Stimulated activated naive CD4-positive, alpha-beta T cell (primary cell): ENCODE results near the gene ZDHHC11B.
"Not testable (repeated sequence)": the region's sequence is repeated elsewhere in the genome, so short reads cannot be mapped to it uniquely, and the experiment has no call there.

ENCODE experiments used
- DNase-seq, 6 experiments: peaks; one replicate each; lab custom pipeline; 2025; lab: John Stamatoyannopoulos, UW

ZDHHC11B gene

DNA sequence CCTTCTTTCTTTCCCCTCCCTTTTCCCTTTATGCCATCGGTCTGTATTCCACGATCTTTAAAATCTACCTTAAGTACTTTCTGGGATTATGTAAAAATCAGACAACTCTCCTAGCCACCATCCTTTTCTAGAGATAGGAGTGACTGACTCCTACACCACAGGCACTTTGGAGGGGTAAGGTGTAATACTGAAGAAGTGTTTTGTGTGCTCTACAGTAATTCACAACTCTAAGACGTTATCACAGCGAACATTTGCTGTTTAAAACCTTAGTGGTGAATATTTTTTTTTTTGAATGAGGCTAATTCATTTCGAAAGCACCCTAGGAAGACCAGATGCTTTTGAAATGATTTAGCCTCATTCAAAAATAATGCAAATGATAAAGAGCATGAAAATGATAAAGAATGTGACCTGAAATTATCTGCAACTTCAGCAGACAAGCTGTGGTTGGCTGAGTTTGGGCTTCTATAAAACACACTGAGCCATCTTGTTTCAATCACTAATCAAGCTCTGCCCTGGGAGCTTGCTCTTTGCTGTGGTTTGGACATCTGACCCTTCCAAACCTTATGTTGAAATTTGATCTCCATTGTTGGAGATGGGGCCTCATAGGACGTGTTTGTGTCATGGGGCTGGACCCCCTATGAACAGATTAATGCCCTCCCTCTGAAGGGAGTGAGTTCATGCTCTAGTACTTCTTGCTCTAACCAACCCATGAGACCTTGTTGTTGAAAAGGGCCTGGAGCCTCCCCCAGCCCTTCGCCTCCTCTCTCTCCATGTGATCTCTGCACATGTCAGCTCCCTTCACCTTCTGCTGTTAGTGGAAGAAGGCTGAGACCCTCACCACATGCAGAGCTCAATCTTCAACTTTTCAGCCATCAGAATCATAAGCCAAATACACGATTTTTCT is 70.1 kb downstream of the ZDHHC11B start:
- DNase-seq, result not testable (repeated sequence)

- not testable (repeated sequence) for DNase-seq
Observed at GRCh38 chr5:713686-714085, 70.8 kb downstream of the ZDHHC11B start.

- not testable (repeated sequence) for DNase-seq
Observed at GRCh38 chr5:708848-709517, 75.5 kb downstream of the ZDHHC11B start.

GRCh38 chr5:708374-708773 is 76.2 kb downstream of the ZDHHC11B start:
- DNase-seq, result not testable (repeated sequence)

- DNase-seq, result not testable (repeated sequence)
Observed at GRCh38 chr5:706127-706526, 78.4 kb downstream of the ZDHHC11B start.

DNA sequence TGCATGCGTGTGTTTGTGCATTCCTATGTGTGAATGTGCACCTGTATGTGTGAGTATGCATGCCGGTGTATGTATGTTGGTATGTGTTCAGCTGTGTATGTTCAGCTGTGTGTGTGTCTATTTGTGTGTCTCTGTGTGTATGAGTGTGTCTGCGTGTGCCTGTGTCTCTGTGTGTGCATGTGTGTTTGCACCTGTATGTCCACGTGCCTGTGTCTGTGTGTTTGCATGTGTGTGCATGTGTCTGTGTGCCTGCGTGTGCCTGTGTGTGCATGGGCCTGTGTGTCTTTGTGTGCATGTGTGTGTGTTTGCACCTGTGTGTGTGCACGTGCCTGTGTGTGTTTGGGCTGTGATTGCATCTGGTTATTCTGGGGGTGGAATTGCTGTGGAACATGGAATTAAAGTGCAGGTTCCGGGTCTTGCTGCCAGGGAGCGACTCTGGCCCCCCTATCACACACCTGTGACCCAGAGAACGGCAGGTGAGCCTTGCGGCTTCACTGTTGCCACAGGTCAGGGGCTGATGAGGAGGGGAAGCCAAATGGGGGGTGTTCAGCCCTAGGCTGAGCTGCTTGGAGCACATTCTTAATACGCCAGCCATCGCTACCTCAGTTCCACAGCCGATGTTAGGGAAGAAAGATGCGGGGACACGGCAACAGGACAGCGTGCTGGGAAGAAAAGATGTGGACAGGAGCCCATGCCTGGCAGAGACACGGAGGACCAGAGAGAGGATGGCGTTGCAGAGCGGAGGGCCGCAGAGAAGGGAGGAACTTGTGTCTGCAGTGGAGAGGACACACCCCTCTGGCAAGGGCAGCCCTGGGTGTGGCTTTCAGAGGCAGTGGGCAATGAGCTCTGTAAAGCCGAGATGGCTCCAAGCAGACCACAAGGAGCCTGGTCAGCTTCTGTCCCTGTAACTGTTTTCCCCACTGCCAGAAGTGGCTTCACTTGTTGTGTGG is 87.5 kb downstream of the ZDHHC11B start:
- not testable (repeated sequence) for DNase-seq

- DNase-seq, result not testable (repeated sequence)
Observed at GRCh38 chr5:696191-696590, 88.3 kb downstream of the ZDHHC11B start.

DNA sequence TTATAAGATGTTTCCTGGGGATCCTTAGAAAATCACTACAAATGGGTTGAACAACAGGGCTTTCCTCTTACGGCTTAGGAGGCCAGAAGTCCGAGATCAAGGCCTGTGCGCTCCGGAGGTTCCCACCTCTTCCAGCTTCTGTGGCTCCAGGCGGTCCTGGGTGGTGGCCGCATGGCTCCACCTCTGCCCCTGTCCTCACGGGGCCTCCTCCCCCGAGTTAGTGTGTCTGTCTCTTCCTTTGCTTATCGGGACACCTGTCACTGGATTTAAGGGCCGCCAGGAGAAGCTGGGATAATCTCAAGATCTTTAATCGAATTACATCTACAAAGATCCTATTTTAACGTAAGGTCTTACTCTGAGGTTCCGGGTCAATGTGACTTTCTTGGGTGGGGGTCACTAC is 89.1 kb downstream of the ZDHHC11B start:
- DNase-seq, result not testable (repeated sequence)

GRCh38 chr5:694042-694431 is 90.5 kb downstream of the ZDHHC11B start:
- DNase-seq, result peak in 1 of 6 experiments; percentile 10

DNA sequence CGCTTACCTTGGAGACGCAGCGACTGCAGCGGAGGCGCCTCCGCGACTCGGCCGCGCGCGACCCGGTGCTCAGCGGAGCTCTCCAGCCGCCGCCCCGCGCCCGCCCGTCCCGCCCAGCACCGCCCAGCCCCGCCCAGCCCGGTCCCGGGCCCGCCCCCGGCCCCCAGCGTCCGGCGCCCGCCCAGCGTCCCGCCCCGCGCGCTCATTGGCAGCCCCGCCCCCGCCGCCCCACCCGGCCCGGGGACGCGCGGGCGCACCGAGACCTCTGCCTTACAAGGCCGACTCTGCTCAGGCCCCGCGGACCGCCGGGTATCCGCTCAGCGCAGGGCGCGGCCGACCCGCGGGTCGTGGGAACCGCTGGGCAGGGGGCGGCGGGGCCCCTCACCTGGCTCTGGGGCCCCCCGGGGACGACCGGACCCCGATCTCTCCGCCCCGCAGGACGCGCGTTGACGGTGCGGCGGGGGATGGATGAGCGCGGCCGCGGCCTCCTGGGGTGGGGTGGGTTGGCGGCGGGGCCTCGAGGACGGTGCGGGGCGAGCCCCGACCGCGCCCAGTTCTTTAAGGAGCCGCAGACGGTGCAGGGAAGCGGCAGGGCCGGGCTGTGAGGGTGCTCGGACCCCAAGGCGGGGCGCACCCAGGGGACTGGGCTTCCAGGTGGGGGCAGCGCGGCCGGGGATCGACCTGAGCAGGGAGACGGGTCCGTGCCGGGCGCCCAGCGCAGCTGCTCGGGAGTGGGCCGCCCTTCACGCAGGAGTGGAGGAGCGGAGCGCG is 91.1 kb downstream of the ZDHHC11B start, which contains the start of gene TPPP:
Gene TPPP (minus strand): TSS at position 82 of the 771 bp plus-strand sequence. CDS start 15,292 bp downstream, outside the sequence.
- peak; percentile 27 to 72 (median 66) for DNase-seq

GRCh38 chr5:692529-693041 is 91.9 kb downstream of the ZDHHC11B start:
- DNase-seq, result peak in 1 of 6 experiments; percentile 17

DNA sequence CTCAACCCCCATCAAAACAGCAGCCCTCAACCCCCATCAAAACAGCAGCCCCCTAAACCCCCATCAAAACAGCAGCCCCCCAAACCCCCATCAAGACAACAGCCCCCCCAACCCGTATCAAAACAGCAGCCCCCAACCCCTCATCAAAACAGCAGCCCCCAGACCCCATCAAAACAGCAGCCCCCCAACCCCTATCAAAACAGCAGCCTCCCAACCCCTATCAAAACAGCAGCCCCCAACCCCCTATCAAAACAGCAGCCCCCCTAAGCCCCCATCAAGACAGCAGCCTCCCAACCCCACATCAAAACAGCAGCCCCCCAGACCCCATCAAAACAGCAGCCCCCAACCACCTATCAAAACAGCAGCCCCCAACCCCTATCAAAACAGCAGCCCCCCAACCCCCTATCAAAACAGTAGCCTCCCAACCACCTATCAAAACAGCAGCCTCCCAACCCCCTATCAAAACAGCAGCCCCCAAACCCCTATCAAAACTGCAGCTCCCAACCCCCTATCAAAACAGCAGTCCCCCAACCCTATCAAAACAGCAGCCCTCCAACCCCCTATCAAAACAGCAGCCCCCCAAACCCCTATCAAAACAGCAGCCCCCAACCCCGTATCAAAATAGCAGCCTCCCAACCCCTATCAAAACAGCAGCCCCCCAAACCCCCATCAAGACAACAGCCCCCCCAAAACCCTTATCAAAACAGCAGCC is 92.6 kb downstream of the ZDHHC11B start:
- DNase-seq, result no peak

- DNase-seq, result not testable (repeated sequence)
Observed at GRCh38 chr5:691049-691448, 93.5 kb downstream of the ZDHHC11B start.

DNA sequence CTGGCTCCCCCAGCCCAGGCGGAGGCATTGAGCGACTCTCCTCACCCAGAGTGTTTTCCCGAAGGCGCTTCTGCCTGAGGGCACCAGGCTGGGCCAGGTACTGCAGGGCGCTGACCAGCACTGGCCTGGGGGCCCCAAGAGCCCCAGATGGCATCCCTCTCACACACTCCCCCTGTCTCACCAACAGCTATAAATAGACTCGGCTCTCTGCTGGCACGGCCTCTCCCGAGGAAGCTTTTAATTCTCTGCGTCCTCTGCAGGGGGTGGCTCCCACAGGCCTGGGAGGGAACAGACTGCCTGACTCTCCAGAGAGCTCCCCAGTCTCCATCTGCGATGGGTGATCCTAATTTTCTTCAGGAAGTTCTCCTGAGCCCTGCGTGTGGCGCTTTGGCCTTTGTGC is 94.2 kb downstream of the ZDHHC11B start:
- not testable (repeated sequence) for DNase-seq

DNA sequence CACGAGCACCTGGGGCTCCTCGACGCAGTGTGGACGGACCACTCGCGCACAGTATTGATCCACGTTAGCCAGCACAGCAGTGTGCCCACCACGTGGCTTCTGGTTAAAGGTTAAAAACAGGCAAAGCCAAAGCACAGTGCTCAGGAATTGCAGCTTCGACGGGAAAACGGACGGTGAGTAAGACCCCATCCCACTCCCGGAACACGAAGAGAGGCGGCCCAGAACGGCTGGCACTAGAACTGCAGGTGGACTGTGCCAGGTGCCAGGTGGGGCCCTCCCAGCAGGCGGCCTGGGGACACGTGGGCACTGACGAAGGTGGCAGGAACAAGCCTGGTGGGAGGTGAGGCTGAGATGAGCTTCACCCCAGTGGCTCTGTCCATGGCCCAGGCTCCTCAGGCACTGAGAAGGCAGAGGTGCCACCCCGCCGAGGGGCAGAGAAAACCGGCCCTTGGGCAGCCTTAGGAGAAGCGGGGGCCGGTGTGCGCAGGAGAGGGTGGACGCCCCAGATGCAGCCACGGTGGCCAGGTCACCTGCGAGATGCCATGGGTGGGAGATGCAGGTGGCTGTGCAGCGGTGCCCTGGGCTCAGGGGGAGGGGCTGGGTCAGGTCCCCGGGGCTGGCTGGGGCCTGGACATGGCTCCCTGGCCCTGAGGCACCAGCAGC is 96.0 kb downstream of the ZDHHC11B start:
- not testable (repeated sequence) for DNase-seq

DNA sequence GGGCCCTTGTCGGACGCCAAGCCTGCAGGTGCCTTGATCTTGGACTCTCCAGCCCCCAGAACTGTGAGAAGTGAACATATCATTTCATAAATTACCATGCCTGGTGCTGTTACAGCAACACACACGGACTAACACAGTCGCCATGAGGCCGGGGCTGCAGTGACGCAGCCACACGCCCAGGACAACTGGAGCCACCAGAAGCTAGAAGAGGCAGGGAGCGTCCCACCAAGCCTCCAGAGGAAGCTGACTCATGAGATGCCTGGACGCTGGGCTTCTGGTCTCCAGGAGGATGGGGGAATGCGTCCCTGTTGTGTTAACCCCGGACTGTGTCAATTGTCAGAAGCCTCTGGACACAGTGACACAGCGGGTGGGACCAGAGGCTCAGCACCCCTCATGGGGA is 97.6 kb downstream of the ZDHHC11B start:
- not testable (repeated sequence) for DNase-seq

GRCh38 chr5:686172-686523 is 98.4 kb downstream of the ZDHHC11B start:
- DNase-seq, result not testable (repeated sequence)

DNA sequence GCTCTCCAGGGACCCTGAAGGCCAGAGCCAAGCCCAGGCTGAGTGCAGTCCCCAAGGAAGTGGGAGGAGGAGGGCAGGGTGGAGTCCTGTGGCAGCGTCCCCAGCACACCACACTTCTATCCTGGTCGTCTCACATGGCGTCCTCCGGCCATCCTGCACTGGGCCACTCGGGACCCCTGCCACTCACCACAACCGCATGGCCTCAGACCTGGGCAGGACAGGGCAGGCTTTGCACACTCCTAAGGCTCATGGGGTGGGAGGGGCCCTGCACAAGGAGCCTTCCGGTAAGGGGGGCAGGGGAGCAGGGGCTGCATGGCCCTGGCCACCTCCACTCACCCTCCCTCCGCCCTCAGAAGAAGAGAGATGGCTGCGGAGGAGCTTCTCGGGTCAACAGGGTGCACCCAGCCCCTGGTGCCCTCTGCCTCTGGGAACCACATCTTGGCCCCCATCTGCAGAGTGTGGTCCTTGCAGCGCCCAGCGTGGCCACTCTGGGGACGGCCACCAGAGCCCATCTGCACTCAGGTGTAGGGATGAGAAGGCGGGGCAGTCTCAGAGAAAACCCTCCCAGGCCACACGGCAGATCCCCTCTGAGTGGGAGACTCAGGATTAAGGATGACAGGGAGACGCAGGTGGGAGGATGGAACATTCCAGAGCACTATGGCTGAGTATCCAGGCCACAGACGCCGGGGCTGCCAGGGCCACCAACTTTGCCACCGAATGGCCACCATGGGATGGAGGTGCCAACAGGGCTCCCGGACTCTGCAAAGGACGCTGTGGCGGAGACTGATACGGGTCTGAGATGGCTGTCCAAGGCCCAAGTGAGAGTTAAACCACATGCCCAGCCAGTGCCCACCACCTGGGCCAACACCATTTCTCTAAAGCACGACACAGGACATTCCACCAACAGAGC is 99.0 kb downstream of the ZDHHC11B start:
- no peak for DNase-seq
